ENCODE data around the gene CARD11. TPM values are rescaled to one million over a fixed set of nuclear protein-coding genes. Genes with fewer than 3 reads are reported as not detected.

The CARD11 gene
- total and polyA plus RNA-seq, 12 donors: 0.61 to 19.3 (median 2.7) TPM

DNA sequence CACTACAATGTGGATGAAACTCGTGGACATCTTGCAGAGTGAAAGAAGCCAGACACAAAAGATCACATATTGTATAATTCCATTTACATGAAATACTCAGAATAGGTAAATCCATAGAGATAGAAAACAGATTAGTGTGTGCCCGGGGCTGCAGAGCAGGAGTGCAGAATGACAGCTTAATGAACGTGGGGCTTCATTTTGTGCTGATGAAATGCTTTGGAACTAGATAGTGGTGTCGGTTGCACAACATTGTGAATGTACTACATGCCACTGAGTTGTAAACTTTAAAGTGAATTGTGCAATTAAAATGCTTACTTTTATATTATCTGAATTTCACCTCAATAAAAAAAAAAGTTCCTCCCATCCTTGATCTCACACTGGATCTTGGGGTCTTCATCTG lies 31.8 kb upstream of the CARD11 start:
- intact Hi-C loops (cut with DNase I): no loop called here
- H3K4me1 ChIP-seq (replicated peaks in 1 of 2): no peaks in the 10 kb centered on the region
- 73 to 84% (median 79%) methylated on average over 4 of the region's 4 CpGs for WGBS, 4 donors
- H3K4me3 ChIP-seq: no peak overlapping the region
- H3K27me3 ChIP-seq: no peaks in the 10 kb centered on the region
- no peak for DNase-seq
- no peaks in the 10 kb centered on the region for H3K9me3 ChIP-seq (replicated peaks in 1 of 3)
- H3K27ac ChIP-seq: no peak overlapping the region
- TF ChIP-seq POLR2A (IDR thresholded peaks at IDR 0.05): no peak
- TF ChIP-seq CTCF (IDR thresholded peaks at IDR 0.05): no peak
- no peaks in the 10 kb centered on the region for H3K36me3 ChIP-seq (replicated peaks in 1 of 2)

DNA sequence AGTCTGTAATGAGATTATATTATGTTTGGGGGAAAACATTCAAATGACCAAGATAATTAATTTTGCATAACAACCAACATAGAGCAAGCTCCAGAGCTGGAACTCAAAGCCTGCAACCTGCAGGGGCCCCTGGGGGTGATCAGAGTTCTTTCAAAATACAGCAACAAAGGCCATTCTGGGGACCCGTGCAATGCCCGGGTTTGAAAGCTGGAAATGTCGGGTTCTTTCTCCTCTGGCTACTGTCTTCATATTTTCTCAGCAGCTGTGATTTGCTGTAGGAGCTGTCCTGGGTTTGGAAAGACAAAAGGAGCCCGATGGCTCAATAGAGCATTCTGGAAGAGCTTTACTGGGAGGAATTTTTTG lies 30.8 kb upstream of the CARD11 start:
- 38 to 67% (median 52%) methylated on average over 3 to 4 of the region's 4 CpGs for WGBS, 4 donors
- no peak for TF ChIP-seq CTCF (IDR thresholded peaks at IDR 0.05)
- Histone ChIP-seq H3K4me1 (replicated peaks in 1 of 2) (no peaks in the 10 kb centered on the region), H3K36me3 (replicated peaks in 1 of 2) (no peaks in the 10 kb centered on the region), H3K4me3 (no peak overlapping the region), H3K27ac (no peak overlapping the region), H3K27me3 (no peaks in the 10 kb centered on the region), H3K9me3 (replicated peaks in 1 of 3) (no peaks in the 10 kb centered on the region)
- DNase-seq: no peak
- intact Hi-C loops (cut with DNase I): no loop called here

- no peak for DNase-seq
- intact Hi-C loops (cut with DNase I): no loop called here
- Histone ChIP-seq H3K4me3 (no peak overlapping the region), H3K9me3 (replicated peaks in 1 of 3) (no peaks in the 10 kb centered on the region), H3K27ac (no peak overlapping the region), H3K4me1 (replicated peaks in 1 of 2) (no peaks in the 10 kb centered on the region), H3K36me3 (replicated peaks in 1 of 2) (no peaks in the 10 kb centered on the region), H3K27me3 (no peaks in the 10 kb centered on the region)
- 71 to 79% (median 76%) methylated on average over 6 of the region's 6 CpGs for WGBS, 4 donors
- no peak for TF ChIP-seq POLR2A (IDR thresholded peaks at IDR 0.05)
- TF ChIP-seq CTCF (IDR thresholded peaks at IDR 0.05): no peak
Measured at GRCh38 chr7:3073763-3074458, 30.2 kb upstream of the CARD11 start.

DNA sequence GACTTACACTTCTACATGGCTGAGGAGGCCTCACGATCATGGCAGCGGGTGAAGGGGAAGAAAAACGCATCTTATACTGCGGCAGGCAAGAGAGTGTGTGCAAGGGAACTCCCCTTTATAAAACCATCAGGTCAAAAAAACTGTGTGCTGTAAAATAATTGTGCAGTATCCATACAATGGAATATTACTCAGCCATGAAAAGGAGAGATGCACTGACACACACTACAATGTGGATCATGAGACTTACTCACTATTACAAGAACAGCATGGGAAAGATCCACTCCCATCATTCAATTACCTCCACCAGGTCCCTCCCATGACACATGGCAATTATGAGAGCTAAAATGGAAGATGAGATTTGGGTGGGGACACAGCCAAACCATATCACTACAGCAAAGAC lies 27.2 kb upstream of the CARD11 start:
- no peak for TF ChIP-seq CTCF (IDR thresholded peaks at IDR 0.05)
- TF ChIP-seq POLR2A (IDR thresholded peaks at IDR 0.05): no peak
- DNase-seq: no peak
- Histone ChIP-seq H3K9me3 (replicated peaks in 1 of 3) (no peaks in the 10 kb centered on the region), H3K36me3 (replicated peaks in 1 of 2) (no peaks in the 10 kb centered on the region), H3K4me1 (replicated peaks in 1 of 2) (no peaks in the 10 kb centered on the region), H3K4me3 (no peak overlapping the region), H3K27ac (no peak overlapping the region), H3K27me3 (no peaks in the 10 kb centered on the region)
- WGBS, 4 donors: 85 to 93% (median 90%) methylated on average over 3 to 4 of the region's 4 CpGs
- intact Hi-C loops (cut with DNase I): no loop called here
